Small intestine (tissue), 7 donors: ENCODE measurements around the gene SLC16A6. TPM values are rescaled to one million over a fixed set of nuclear protein-coding genes. Genes with fewer than 3 reads are reported as not detected.
"Not testable (repeated sequence)": the region's sequence is repeated elsewhere in the genome, so short reads cannot be mapped to it uniquely, and the experiment has no call there.

Experiments used
- DNase-seq, 2 donors: peaks; one replicate each; pipeline versions ENCODE4 v3.0.0 to v3.0.0-alpha.2; 2013
- FAIRE-seq: peaks from 2 replicates; lab custom pipeline; 2012; peaks lifted over from hg19 to GRCh38; lab: Jason Lieb, UNC
- H3K27ac ChIP-seq, 3 donors: one replicate each; pipeline ENCODE4 v1.5.1; 2013; ENCODE audit warnings: low read length in 2 of 3, mild to moderate bottlenecking in 2 of 3, control low read depth in 1 of 3, inconsistent platforms in 1 of 3, low read depth in 1 of 3, moderate library complexity in 1 of 3
- H3K27me3 ChIP-seq, 3 donors: one replicate each; pipeline ENCODE4 v1.6.1; 2013; ENCODE audit warnings: low read length in 3 of 3, inconsistent platforms in 1 of 3; ENCODE audit not compliant: control insufficient read depth in 3 of 3, insufficient read depth in 3 of 3
- H3K36me3 ChIP-seq, 3 donors: one replicate each; pipeline ENCODE4 v1.6.1; 2013; ENCODE audit warnings: low read length in 3 of 3, inconsistent platforms in 1 of 3, low read depth in 1 of 3, mild to moderate bottlenecking in 1 of 3, moderate library complexity in 1 of 3; ENCODE audit not compliant: control insufficient read depth in 3 of 3, insufficient read depth in 2 of 3
- H3K4me1 ChIP-seq, 3 donors: one replicate each; pipeline ENCODE4 v1.6.1; 2013; ENCODE audit warnings: low read length in 2 of 3, inconsistent platforms in 1 of 3, low read depth in 1 of 3, mild to moderate bottlenecking in 1 of 3, moderate library complexity in 1 of 3; ENCODE audit not compliant: control insufficient read depth in 3 of 3, insufficient read depth in 2 of 3
- H3K4me3 ChIP-seq, 3 donors: one replicate each; pipeline ENCODE4 v1.5.1; 2013; ENCODE audit warnings: low read length in 3 of 3, control low read depth in 1 of 3, inconsistent platforms in 1 of 3, low read depth in 1 of 3, mild to moderate bottlenecking in 1 of 3, moderate library complexity in 1 of 3
- H3K9me3 ChIP-seq, 2 donors: one replicate each; pipeline ENCODE4 v1.6.1; 2013; ENCODE audit warnings: low read depth in 1 of 2, low read length in 1 of 2; ENCODE audit not compliant: control insufficient read depth in 2 of 2, insufficient read depth in 1 of 2
- WGBS, 3 donors: extraction: QIAGEN DNeasy Blood & Tissue Kit; methylation state at CpG; one replicate each; pipeline ENCODE4 v1.1.7; 2013; 5-methylcytosine and 5-hydroxymethylcytosine counted together
- polyA plus RNA-seq, 4 donors: library from polyadenylated mRNA; stranded (reverse) in 3 of 4; unstranded in 1 of 4; fragments of 200-250 nt in 3 of 4; fragments of 120-200 nt in 1 of 4; gene quantifications; one replicate each; pipeline versions ENCODE4 v1.2.1 to v1.2.3, GENCODE V29; 2013
- donor health status: healthy with polysubstance abuse.
- donor health status: control.
- donor health status: control.
- donor health status: Bipolar disorder and iron deficiency.
- donor health status: healthy.

SLC16A6 gene
- polyA plus RNA-seq, 4 donors = 0.18 to 0.25 TPM; not detected in 2

DNA sequence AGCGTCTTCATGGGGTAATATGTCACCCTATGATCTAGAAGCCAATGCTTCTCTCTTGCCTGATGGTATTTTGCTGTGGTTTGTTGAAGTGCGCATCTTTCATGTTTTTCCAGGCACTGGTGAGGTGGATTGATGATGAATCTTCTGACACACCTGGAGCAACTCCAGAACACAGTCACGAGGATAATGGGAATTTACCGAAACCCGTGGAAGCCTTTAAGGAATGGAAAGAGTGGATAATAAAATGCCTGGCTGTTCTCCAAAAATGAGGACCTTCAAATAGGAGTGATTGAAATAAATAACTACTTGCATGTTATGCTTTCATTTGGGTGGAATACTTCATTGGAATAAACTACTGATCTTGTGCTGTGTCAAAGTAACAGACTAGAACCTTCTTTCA, 34.2 kb downstream of the SLC16A6 start:
- not testable (repeated sequence) for H3K36me3 ChIP-seq, H3K4me3 ChIP-seq, H3K27ac ChIP-seq, FAIRE-seq, H3K9me3 ChIP-seq, H3K27me3 ChIP-seq, H3K4me1 ChIP-seq, DNase-seq
- 81 to 84% (median 82%) methylated on average over 5 of the region's 5 CpGs for WGBS, 3 donors

DNA sequence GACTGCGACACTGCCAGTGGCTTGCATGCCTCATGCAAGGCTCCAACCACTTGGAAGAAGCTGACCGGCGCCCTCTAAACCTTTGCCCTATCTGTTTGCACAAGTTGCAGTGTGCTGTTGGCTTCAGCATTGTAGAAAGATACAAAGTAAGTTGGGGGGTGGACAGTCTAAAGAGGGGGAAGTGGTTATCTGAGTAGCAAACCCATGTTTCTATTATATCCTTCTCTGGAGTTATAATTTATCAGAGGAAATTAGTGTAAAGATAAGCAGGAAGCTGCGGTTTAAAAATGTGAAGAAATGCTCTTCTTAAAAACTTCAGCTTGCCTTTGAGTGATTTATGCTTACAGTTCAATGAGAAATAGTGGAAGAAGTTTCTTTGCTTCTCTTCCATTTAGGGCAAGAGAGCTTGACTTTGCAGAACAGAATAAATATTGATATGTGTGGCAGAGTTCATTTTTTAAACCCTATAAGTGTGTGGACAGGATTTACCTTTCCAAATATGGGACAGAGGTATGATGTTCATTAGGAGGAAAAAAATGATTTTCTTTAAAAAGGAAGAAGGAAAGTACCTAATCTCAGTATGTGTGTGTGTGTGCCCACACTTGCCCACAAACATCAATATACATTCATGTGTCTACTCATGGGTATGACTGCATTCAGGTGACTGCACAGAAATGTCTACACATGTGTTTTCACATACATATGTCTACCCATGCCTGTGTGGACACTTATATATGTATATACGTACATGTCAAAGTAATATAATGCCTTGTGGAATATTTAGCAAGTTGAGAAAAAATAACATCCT, 35.0 kb downstream of the SLC16A6 start:
- FAIRE-seq (no peak), DNase-seq (peak in 1 of 2 donors; percentile 22)

DNA sequence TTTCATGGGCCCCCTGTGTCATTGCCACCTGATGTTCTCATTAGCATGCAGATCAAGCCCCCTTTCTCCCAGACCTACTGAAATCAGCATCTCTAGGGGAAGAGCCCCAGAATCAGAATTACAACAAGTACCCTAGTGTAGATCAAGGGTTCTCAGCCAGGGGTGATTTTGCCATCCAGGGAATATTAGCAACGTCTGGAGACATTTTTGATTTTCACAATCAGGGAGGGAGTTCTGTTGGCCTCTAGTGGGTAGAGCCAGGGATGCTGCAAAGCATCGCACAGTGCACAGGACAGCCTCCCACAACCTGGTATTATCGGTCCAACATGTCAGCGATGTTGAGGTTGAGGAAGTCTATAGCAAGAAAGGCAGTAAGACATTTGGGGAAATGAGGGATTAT, 35.8 kb downstream of the SLC16A6 start:
- no peak for DNase-seq
- Histone ChIP-seq H3K9me3 (no peaks in the 10 kb centered on the region), H3K27ac (peak overlapping the region in 1 of 3 donors; percentile 25), H3K27me3 (no peaks in the 10 kb centered on the region), H3K4me1 (peaks cover 0 to 2% (median 0%) of the 10 kb centered on the region in 3 donors), H3K4me3 (no peak overlapping the region), H3K36me3 (peaks cover 0 to 11% (median 0%) of the 10 kb centered on the region in 3 donors)
- FAIRE-seq = no peak
- 85 to 90% (median 87%) methylated on average over 4 of the region's 4 CpGs for WGBS, 3 donors

More for the DNA sequence above, 35.0 kb downstream of the SLC16A6 start:
- Histone ChIP-seq H3K4me3 (no peak overlapping the region), H3K36me3 (peaks cover 0 to 11% (median 0%) of the 10 kb centered on the region in 3 donors), H3K4me1 (peaks cover 0 to 2% (median 0%) of the 10 kb centered on the region in 3 donors), H3K9me3 (no peaks in the 10 kb centered on the region), H3K27me3 (no peaks in the 10 kb centered on the region), H3K27ac (peak overlapping the region in 1 of 3 donors; percentile 25)
- WGBS, 3 donors = 64 to 66% (median 65%) methylated on average over 5 of the region's 5 CpGs

DNA sequence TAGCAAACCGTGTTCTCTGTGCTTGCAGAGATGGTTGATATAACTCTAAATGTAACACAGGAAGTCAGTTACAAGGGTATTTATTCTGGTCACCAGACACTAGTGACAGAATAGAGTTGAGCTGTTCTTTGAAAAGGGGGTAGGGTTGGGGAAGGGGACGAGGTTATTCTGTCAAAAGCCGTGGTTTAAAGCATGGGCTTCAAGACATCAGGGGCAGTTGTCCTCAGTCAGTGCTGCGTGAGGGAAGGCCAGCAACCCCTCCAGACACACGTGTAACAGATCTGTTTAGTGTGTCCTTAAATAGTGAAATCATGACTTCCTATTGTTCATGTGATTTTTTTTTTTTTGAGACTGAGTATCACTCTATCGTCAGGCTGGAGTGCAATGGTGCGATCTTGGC, 37.5 kb downstream of the SLC16A6 start:
- not testable (repeated sequence) for H3K9me3 ChIP-seq, H3K27me3 ChIP-seq, H3K4me3 ChIP-seq, FAIRE-seq, DNase-seq
- H3K27ac ChIP-seq = peak overlapping the region in 1 of 3 donors; percentile 74
- WGBS, 3 donors = 74 to 84% (median 78%) methylated on average over 7 of the region's 7 CpGs
- H3K36me3 ChIP-seq = peaks cover 0 to 11% (median 0%) of the 10 kb centered on the region in 3 donors
- H3K4me1 ChIP-seq = peaks cover 0 to 10% (median 0%) of the 10 kb centered on the region in 3 donors

DNA sequence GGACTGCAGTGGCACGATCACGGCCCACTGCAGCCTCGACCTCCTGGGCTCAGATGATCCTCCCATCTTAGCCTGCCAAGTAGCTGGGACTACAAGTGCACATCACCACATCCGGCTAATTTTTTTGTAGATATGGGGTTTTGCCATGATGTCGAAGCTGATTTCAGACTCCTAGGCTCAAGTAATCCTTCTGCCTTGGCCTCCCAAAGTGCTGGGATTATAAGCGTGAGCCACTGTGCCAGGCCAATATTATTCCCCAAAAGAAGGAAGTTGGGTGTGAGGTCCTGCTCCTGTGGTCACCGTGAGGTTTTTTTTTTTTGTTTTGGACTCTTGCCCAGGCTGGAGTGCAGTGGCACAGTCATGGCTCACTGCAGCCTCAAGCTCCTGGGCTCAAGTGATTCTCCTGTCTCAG, 41.6 kb downstream of the SLC16A6 start:
- DNase-seq = peak in 1 of 2 donors; percentile 27
- Histone ChIP-seq H3K27me3 (no peaks in the 10 kb centered on the region), H3K27ac (peak overlapping the region in 1 of 3 donors; percentile 5), H3K36me3 (peaks cover 0 to 8% (median 0%) of the 10 kb centered on the region in 3 donors), H3K4me3 (no peak overlapping the region), H3K9me3 (no peaks in the 10 kb centered on the region), H3K4me1 (peaks cover 0 to 11% (median 0%) of the 10 kb centered on the region in 3 donors)
- no peak for FAIRE-seq
- 64 to 72% (median 69%) methylated on average over 7 of the region's 7 CpGs for WGBS, 3 donors

DNA sequence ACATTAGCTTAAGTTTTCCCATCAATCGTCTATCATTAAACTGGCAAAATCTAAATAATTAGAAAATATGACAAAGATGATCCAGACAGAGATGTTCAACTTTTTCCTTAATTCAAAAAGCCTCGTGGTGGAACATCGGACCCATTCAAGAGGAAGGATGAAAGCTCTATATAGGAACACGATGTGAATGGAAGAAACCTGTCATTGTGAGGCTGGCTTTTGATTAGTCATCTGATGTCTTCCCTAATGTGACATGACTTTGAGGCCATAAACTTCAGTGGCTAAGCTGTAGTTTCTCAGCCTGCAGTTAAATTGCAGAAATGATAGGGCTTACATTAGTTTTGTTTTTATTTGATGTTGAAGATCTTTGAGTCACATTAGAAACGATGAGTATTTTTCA, 42.0 kb downstream of the SLC16A6 start:
- 62 to 68% (median 62%) methylated on average over 5 of the region's 5 CpGs for WGBS, 3 donors

DNA sequence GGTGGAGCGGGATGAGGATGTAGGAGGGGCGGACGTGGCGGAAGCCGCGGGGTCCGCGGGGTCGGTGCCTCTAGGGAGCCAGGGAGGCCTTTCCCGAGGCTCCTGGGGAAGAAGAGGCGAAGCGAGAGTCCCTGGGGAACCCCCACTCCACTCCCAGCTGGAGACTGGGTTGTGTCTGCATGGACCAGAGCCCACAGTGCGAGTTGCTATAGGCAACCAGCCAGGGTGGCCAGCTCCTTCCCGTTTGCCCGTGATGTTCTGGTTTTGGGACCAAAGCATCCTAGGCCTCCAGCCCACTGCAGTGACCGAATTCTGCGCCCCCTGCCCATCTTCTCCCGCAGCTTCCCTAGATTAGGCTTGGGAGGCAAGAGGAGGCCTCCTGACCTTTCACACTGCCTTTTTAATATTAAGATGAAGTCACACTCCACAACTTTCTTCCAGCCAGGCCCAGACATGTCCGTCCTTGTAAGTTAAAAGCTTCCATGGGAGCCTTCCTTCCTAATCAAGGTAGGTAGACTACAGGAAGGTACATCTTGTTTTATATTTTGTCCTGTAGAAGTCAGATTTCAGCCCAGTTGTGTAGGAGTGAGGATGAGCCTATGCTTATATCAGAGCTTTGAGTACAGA, 42.6 kb downstream of the SLC16A6 start:
- H3K27me3 ChIP-seq = no peaks in the 10 kb centered on the region

More for the DNA sequence above, 42.0 kb downstream of the SLC16A6 start:
- FAIRE-seq = no peak
- H3K4me1 ChIP-seq = peaks cover 0 to 11% (median 0%) of the 10 kb centered on the region in 3 donors
- no peaks in the 10 kb centered on the region for H3K9me3 ChIP-seq
- peaks cover 0 to 8% (median 0%) of the 10 kb centered on the region in 3 donors for H3K36me3 ChIP-seq
- H3K4me3 ChIP-seq = peak overlapping the region in 1 of 3 donors; percentile 99
- H3K27ac ChIP-seq = peak overlapping the region in 2 of 3 donors; percentile 8 to 97
- no peak for DNase-seq
- H3K27me3 ChIP-seq = no peaks in the 10 kb centered on the region

DNA sequence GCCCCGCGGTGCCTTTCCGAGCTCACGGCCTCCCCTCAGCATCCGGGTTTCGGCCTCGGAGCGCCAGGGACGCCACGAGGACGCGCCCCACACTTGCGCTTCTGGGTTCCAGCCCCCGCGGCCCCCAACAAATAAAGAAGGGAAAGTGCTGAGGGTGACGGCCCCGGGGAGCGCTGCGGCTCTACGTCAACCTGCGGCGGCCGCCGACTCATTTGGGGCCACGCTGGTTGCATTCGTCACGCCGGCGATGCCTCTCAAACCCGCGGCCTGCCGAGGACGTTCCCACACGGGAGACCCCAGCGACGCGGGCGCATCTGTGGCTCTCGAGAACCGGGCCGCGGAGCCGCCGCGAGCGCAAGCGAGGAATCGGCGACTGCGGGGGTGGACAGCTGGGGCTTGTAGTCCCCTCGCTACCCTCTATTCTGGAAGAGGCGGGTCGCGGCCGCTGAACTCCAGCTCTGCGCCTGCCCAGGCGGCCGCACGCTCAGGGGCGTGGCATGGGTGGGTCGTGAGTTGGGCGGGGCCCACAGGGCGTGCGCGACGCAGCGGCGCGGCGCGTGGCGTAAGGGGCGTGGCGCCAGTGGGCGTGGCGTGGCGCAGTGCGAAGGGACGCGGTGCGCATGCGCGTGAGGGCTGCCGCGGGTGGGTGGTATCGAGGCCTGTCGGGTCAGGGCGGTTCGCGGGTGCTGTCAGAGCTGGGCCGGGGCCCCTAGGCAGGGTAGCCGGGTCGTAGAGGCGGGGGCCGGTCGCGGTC, 43.3 kb downstream of the SLC16A6 start, which contains the start of gene AMZ2:
Gene AMZ2, plus strand, starts transcription at position 599 of the 754 bp plus-strand sequence. CDS start 2,145 bp downstream, outside the sequence.
- peak within 1 kb of the TSS; percentile 77 to 99 (median 84) for H3K4me3 ChIP-seq
- no peaks in the 10 kb centered on the region for H3K27me3 ChIP-seq
- H3K27ac ChIP-seq = peak within 1 kb of the TSS; percentile 92 to 97 (median 97)
- DNase-seq (peak; percentile 91 to 98), FAIRE-seq (no peak)
- H3K9me3 ChIP-seq = no peaks in the 10 kb centered on the region
- H3K4me1 ChIP-seq = peaks cover 0 to 11% (median 0%) of the 10 kb centered on the region in 3 donors
- H3K36me3 ChIP-seq = peaks cover 0 to 5% (median 0%) of the 10 kb centered on the region in 3 donors
- 0 to 1% (median 0%) methylated on average over 67 to 97 of the region's 97 CpGs for WGBS, 3 donors

More for the DNA sequence above, 42.6 kb downstream of the SLC16A6 start:
- Histone ChIP-seq H3K9me3 (no peaks in the 10 kb centered on the region), H3K27ac (peak overlapping the region; percentile 87 to 97 (median 97)), H3K36me3 (peaks cover 0 to 5% (median 0%) of the 10 kb centered on the region in 3 donors), H3K4me1 (peaks cover 0 to 11% (median 0%) of the 10 kb centered on the region in 3 donors), H3K4me3 (peak overlapping the region; percentile 77 to 99 (median 84))
- DNase-seq = no peak
- no peak for FAIRE-seq
- 1 to 3% (median 2%) methylated on average over 14 to 19 of the region's 19 CpGs for WGBS, 3 donors
